GM19043 (cell line): ENCODE data around the gene NRXN3.

Experiments used
- ATAC-seq: cut with Tn5 transposase; IDR thresholded peaks from one replicate; pipeline ENCODE4 v1.9.1; 2021; ENCODE audit warnings: low read depth; ENCODE audit not compliant: unreplicated experiment

Gene NRXN3

DNA sequence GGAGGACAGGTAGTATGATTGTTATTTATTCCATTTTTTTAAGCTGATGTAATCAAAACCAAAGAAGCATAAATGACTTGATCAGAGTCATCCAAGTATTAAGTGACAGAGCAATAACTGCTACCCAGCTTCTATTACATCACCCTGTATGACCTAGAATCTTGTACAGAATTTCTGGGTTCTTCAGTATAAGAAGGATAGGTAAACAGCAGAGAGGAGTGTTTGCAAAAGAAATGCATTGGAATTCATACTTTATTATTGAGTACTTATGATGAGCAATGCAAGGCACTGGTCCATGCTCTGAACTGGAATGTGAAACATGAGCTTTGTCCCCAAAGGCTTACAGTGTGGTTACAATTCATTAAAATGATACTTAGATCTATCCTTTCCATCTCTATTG lies 1124.3 kb downstream of the NRXN3 start:
- no peak for ATAC-seq

DNA sequence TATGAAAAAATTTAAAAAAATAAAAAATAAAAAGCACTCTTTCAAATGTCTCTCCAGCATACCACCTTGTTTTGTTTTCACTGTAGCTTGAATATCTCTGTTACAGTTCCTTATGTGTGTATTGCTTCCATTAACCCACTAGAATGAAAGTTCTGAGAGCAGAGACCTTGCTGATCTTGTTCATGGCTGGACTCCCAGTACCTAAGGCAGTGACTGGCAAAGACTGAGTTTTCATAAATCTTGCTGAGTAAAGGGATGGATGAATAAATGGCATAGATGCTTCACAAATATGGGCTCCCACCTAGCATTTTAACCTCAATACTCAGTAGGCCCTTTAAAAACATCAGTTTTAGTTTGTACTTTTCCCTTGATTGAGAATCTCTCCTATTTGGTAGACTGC lies 1125.2 kb downstream of the NRXN3 start:
- no peak for ATAC-seq

DNA sequence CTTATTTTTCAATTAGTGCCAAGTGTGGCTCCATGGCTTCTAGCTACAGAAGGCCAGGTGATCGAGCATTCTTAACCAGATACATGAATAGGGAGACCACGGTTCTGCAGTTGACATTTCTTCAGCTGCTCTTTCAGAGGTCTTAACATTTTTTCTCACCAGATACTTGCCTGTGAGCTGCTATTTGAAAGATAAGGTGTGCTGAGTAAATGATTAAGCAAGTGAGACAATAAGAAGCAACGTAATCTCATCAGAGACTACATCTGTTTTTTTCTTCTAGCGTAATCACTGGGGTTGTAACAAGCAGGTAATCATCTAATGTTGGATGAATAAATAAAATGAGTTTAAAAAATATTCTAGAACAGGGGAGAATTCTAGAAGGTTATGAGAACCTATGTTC lies 1128.2 kb downstream of the NRXN3 start:
- ATAC-seq: no peak

DNA sequence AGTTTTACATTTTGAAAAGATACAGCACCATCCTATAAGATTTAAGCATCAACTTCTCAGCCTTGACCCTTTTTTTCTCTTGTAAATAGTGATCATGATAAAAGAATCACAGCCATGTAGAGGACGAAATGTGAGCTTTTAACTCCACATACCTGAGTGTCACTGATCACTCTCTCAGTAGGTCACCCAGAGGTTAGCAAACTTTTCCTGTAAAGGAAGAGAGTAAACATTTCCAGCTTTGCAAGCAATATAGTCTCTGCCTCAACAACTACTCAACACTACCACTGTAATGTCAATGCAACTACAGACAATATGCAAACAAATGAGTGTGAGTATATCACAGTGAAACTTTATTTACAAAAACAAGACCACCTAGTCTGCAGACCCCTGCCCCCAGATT lies 1129.0 kb downstream of the NRXN3 start:
- ATAC-seq: no peak

DNA sequence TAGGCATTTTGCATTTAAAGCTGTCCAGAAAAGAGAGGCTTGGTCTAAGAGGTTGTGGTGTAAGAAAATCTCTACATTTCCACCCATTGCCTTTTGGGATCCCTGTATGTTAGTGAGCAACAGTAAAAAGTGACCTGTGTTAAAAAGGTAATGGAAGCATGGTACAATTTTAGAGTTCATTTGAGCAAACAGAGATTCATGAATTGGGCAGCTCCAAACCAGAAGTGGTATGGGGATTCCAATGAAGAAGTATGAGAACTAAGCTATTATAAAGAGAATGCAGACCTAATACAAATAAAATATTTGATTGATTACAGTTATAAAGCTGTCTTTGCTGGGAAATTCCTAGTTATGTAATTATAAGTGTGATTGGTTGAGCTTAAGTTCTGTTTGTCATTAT lies 1134.1 kb downstream of the NRXN3 start:
- no peak for ATAC-seq

DNA sequence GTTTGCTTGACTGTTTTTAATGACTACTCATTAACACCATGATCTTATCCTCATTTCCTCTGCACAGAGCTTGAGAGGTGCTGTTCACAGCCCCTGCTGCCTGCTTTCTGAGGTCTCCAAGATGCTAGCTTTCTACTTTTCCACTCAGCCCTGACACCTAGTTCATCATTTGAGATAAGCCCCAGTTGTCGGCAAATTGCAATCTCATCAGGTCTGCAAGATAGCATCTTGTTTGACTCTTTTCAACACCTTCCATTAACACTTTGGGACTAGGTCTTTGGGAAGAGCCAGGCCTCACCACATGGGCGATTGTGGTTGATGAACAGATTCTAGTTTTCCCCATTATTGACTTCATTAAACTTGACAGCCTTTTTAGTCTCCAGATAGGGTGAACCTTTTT lies 1136.4 kb downstream of the NRXN3 start:
- ATAC-seq: no peak

DNA sequence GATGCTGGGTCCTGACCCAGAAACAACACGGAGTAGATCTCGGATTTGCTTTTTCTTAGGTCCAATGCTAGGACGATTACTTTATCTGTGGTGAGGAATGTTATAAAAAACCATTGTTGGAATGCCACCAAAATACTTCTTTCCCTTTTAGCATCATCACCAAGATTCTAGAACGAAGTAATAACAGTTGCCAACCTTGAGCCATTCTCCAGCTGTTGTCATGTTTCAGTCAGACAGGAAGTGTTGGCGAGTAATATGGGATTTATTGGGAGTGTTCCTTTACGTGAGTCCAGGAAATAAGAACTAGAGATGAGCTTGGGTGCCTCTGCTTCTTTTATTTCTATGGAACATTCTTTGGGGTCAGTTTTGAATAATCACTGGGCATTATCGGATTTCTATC lies 1148.2 kb downstream of the NRXN3 start:
- no peak for ATAC-seq

DNA sequence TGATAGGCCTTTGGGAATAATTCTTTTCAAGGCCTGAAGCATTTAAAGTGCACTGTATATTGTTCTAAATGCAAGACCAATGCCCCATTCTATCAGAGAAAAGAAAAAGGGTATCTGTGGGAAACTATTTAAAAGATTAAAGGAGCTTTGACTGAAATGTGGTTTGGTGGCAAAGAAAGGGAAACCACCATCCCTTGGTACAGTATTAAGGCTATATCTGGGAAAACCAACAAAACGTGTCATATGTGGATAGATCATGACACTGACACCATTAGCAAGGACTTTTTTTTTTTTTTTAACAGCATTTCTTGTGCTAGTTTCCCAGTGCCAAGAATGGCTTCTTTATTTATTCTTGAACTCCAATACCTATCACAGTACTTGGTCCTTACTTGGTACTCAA lies 1150.4 kb downstream of the NRXN3 start:
- no peak for ATAC-seq

DNA sequence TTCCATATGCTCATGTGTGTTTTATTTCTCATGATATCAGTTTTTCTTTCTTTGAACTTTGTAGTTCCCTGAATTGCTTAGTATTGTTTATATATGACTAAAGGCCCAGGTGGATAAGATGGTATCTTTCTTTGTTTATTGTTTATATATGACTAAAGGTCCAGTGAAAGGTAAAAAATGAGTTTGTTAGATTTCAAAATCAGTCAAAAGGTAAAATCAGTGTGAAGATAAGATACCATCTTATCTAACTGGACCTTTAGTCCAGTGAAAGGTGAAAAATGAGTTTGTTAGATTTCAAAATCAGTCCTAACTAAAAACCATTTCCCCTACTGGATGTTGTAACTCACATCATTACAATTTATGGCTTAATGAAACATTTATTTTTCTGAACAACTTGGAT lies 1150.9 kb downstream of the NRXN3 start:
- ATAC-seq: no peak

DNA sequence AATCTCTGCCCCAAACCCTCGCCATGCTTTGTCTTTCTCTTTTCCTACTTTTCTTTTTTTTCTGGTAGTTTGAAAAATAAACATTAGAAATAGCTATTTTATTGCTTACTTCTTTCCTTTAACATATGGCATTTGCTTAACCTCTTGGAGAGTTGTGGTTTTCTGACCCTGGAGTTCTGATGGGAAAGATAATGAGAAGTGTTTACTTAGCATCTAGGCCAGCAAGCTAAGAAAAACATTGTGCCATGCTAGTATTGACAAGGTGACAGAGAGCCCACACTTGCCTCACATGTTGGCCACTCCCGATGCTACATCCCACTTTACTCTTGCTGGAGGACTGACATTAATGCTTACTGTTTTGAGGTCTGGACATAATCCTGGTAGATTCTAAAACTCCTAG lies 1154.9 kb downstream of the NRXN3 start:
- ATAC-seq: no peak

DNA sequence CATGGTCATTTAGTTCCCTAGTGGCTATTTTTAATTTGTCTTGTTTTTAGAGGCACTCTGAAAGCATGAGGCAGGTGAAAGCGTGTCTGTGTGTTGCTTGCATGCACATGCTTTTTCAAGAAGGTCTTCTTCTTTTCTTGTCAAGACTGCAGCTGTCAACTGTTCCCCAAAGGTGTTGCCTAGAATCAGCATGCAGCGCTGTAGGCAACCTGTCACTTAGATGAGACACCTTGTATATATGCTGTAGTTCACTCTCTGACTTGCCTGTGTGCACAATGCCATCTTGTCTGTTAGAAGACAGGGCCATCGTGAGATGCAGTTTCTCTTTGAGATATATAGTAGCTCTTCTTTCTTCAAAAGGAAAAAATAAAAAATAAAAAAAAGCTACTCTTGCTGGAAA lies 1155.4 kb downstream of the NRXN3 start:
- ATAC-seq: no peak

DNA sequence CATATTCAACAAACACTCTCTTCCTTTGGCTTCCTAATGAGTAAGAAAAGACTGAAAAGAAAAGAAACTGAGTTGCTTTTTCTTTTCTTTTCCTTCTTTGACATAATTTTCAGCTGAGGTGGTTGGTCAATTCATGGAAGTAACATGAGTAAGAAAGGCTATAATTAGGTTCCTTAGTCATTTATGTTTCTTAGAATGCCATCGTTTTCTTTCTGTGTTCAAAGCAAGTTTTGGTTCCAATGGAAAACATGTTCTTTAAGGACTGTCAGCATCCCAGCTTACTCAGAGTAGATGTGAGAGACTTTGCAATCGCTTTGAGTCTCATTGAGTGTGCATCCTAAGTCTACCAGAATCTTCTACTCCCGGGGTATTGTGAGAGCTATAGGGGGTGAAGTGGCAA lies 1158.7 kb downstream of the NRXN3 start:
- no peak for ATAC-seq

DNA sequence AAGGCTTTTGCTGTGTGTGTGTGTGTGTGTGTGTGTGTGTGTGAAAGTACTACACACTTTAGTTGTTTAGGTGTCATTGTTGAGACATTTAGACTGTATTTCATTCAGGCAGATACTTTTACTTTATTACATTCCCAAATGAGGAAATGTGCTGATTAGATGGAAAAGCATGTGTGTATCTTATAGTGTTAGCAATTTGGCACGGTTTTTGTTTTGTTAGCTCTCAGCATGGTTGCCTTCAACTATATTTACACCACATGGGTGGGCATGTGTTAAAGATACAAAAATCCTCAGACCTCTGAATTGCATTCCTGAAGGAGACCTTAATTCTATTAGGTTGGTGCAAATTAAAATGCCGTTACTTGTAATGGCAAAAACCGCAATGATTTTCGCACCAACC lies 1161.7 kb downstream of the NRXN3 start:
- ATAC-seq: no peak

DNA sequence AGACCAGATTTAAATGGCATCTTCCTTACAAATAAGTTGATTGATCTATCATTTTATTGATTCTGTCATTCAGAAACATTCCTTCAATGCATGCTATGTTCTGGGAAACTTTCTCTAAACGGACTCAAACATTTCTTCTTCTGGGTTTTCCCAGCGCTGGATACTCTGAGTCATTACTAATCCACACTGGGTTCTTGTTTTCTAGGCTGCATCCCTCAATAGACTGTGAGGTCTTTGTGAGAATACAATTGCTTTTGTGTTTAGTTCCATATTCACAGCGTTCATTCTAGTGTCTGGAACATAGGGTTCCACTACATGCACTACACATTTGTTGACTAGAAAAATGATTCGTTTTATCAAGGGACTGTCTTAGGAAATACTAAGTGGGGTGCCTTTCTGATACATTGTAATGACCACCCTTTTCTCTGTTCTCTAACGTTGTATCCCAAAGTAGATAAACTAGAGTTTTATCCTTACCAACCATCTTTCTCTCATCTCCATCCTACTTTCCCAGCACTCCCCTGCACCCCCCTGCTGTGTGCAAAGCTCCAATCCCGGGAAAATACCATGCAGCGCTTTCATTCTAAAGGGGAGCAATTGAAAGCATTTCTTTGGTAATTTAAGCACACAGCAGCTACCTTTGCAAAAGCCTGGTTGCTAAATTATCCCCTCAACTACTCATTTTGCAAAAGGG lies 1162.5 kb downstream of the NRXN3 start:
- ATAC-seq: no peak

DNA sequence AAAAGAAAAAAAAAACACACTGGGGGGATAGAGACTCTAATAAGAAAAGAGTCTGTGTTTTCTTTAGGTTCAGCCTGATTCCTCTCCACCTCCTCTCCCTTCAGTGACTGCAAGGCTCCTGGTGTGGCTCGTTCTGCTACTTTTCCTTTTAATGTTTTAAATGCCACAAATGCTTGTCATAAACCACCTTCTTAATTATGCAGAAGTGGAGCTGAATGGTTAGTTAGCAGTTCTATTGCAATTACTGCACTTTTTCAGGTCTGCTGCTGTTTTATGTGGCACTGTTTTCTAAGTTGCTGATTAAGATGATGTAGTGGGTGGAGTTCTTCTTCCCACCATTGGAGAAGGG lies 1163.0 kb downstream of the NRXN3 start:
- no peak for ATAC-seq

DNA sequence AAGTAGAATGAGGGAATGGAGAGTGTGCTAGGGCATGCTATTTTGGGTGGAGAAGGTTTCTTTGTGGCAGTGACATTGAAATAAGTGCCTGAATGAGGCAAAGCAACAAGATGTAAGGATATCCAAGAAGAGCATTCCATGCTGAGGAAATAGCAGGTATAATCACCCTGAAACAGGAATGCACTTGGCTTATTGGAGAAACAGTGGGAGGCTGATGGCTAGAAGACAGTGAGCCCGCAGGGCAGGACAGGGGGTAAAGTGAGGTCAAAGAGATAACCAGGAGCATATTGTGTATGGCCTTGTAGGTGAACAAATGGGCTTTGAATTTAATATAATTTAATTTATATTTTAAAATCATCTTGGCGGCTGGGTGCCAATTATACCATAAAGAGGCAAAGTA lies 1164.1 kb downstream of the NRXN3 start:
- no peak for ATAC-seq

DNA sequence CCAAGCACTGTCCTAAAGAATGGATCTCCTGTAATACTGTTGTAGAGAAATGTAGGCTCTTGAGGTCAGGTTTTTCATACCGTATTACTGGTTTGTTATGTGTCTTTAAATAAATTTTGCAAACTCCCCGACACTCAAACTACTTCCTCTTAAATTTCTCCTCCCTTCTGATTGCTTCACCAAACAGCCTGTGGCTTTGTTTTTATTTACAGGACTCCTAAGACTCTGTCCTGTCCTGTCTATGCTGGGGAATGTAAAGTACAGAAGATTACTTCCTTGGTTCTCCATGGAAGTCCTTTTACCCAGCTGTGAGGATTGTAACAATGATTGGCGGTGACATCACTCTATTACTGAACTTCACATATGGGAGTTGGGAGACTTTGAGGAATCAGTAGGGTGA lies 1167.6 kb downstream of the NRXN3 start:
- no peak for ATAC-seq

DNA sequence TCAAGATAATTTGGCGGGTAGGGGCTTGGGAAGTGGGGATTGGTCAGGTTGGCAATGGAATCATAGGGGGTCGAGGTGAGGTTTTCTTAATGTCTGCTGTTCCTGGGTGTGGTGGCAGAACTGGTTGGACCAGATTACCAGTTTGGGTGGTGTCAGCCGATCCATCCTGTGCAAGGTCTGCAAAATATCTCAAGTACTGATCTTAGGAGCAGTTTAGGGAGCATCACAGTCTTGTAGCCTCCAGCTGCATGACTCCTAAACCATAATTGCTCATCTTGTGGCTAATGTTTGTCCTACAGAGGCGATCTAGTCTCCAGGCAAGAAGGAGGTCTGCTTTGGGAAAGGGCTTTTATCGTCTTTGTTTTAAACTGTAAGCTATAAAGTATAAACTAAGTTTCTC lies 1172.8 kb downstream of the NRXN3 start:
- no peak for ATAC-seq

DNA sequence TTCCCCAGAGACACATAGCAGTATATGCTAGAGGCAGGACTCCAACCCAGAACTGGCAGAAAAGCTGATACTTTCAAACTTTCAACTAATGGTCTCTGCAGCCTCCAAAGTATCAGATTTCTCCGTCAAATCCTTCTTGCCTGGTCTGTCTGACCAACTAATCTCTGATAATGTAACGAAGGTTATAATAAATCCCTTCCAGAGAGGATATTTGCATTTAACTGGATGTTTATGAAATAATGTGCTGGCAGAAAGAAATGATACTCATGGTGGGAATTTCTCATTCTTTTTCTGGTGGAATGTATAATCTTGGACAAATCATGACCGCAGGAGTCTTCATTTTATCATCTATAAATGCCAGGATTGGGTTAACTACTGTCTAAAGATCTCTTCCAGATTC lies 1180.8 kb downstream of the NRXN3 start:
- ATAC-seq: no peak

DNA sequence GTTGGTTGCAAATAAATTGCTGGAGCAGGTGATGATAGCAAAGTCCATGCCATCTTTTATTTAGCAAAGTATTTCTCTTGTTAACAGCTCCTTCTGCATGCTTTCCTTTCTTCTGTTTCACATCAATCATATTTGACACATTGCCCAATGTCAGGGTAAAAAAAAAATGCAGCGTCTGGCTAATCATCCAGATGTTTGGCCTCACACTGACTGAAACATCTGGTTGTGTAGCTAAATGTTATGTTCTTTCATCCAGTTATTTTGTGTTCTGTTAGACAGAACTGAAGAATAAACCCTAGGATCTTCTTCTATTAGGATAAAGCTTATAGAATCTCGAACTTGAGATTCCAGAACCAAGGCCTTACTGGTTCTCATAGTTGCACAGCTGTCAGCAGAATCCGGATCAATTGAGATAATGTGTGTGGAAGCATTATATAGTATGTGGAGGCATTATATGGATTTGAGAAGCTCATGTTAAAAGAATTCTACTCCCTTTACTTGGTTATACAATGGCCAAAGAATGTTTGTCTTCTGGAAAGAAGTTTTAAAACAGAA lies 1182.0 kb downstream of the NRXN3 start:
- ATAC-seq: no peak

DNA sequence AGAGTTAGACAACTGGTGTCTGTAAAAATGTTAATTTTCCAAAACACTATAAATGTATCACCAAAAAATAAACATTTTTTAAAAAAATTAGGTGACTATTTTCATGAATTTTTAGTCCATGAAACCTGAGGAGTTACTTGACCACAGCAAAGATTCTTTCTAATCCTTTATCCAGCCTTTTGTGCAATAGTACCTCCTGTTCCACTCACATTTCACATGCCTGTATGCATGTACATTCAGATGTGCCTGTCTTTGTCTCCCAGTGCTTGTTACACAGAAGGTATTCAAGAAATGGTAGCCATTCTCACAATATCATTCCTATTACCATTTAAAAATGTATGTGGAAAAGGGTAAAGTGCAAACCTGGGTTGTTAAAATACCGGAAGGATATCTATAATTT lies 1184.2 kb downstream of the NRXN3 start:
- ATAC-seq: no peak

DNA sequence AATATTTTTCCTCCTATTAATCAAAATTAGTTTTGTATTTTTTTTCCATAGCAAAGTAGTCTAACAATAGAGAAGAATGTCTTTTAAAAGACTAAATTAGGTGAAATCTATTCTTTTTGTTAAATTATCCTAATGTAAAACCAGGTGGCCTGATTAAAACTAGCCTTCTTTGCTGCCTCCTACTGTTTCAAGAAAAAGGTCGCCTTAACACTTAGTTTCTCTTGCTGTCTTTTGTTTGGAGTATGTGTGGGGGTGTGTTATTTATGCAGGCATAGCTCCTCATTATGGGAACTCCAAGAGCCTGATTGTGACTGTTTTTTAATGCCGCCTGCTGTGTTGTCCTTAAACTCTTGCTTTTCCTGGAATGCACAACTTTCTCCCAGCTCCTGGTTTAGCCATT lies 1185.9 kb downstream of the NRXN3 start:
- no peak for ATAC-seq

DNA sequence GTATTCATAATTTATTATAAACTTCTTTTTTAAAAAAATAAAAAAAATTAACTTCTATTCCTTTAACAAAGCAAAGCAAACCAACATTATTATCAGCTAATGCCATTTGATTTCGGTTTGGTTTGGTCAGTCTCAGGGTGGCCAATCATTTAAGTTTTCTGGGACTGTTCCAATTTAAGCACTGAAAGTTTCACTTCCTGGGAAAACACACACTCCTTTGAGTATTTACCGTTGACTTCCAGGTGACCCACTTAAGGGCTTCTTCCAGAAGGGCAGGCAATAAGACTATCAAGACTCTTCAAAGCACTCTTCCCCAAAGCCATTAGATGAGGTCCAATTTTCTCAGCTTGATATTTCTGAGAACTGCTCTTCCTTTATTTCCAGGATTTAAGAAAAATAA lies 1187.1 kb downstream of the NRXN3 start:
- no peak for ATAC-seq
